OCI-LY3 (cell line): ENCODE data around the gene LYPD1.

Experiments
- H2AFZ ChIP-seq: fragments of 200-600, 300-600 bp; shearing (Covaris generic); 2 replicates; pipeline ENCODE4 v1.6.0; 2014; ENCODE audit warnings: antibody characterized with exemption, low read depth, low read length
- H3K27ac ChIP-seq: fragments of 200-600, 300-600 bp; sonication (generic); 2 replicates; pipeline ENCODE4 v1.5.1; 2014; ENCODE audit warnings: mild to moderate bottlenecking, low read length, moderate library complexity, mixed read lengths
- H3K27me3 ChIP-seq: fragments of 200-600, 300-600 bp; sonication (generic); 2 replicates; pipeline ENCODE4 v1.6.1; 2014; ENCODE audit warnings: low read depth, low read length, mixed read lengths
- H3K36me3 ChIP-seq: fragments of 200-600, 300-600 bp; sonication (generic); replicated peaks from 2 replicates; pipeline ENCODE3; 2014; ENCODE audit warnings: low read depth, low read length, mixed read lengths
- H3K4me1 ChIP-seq: fragments of 300-600, 200-600 bp; sonication (generic); 2 replicates; pipeline ENCODE4 v1.6.1; 2014; ENCODE audit warnings: low read length, mixed read lengths
- H3K4me2 ChIP-seq: fragments of 200-600, 300-600 bp; sonication (generic); 2 replicates; pipeline ENCODE4 v1.6.1; 2014; ENCODE audit warnings: low read length, mixed read lengths
- H3K4me3 ChIP-seq: fragments of 300-600, 200-600 bp; sonication (generic); 2 replicates; pipeline ENCODE4 v1.5.1; 2014; ENCODE audit warnings: antibody characterized with exemption, mild to moderate bottlenecking, low read length, moderate library complexity
- H3K79me2 ChIP-seq: fragments of 300-600, 200-600 bp; shearing (Covaris generic); 2 replicates; pipeline ENCODE4 v1.6.1; 2014; ENCODE audit warnings: mild to moderate bottlenecking, low read length, mixed read lengths
- H3K9ac ChIP-seq: fragments of 300-600, 200-600 bp; shearing (Covaris generic); 2 replicates; pipeline ENCODE4 v1.6.0; 2014; ENCODE audit warnings: mild to moderate bottlenecking, low read length, moderate library complexity
- H3K9me3 ChIP-seq: fragments of 200-600, 300-600 bp; shearing (Covaris generic); 2 replicates; pipeline ENCODE4 v1.6.1; 2014; ENCODE audit warnings: low read length, mixed read lengths; ENCODE audit not compliant: insufficient read depth
- H4K20me1 ChIP-seq: fragments of 200-600, 300-600 bp; sonication (generic); 2 replicates; pipeline ENCODE4 v1.6.1; 2016; ENCODE audit warnings: low read length, mixed read lengths; ENCODE audit not compliant: insufficient read depth
- EZH2phosphoT487 ChIP-seq: fragments of 200-600 bp; shearing (Covaris generic); IDR thresholded peaks from 2 replicates; pipeline ENCODE4 v1.6.1; 2018; ENCODE audit warnings: antibody characterized with exemption, mixed run types, low read depth
- TF ChIP-seq, protein P1 (sequence below): fragments of 200-600, 300-600 bp; sonication (generic); IDR thresholded peaks from 2 replicates; pipeline ENCODE4 v1.5.1; 2014; ENCODE audit warnings: antibody characterized with exemption, low read length, low read depth

The LYPD1 gene

DNA sequence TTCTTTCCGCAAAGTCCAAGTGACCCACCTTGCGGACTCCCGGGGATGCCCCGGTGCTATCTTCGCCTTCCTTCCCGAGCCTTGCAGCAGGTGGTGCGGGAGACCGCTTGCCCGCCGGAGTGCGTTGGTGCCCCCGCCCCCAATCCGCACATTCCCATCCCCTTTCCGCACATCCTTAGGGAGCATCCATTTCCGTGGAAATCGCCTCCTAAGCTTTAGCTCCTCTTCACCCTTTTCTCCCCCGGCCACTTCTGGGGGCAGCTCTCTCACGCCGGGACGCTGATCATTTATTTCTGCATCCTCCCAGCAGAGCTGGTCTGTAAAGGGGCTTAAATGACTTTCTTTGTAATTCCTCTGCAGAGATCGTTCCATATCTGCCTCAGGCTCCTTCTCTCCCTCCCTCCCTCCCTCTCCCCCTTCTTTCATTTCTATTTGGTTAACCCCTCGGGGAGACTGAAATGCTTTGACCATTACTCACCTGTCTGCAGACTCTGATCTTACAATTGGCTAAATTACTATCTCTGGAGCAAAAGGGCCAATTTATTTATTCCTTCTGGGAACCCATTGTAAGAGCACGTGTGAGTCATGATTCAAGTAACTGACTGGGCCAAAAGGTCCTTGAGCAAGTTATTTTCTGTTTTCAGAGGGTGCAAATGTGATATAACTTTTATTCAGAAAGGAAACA, 1.3 kb upstream of the LYPD1 start:
- no peak overlapping the region for H3K27ac ChIP-seq
- TF ChIP-seq, protein P1, sequence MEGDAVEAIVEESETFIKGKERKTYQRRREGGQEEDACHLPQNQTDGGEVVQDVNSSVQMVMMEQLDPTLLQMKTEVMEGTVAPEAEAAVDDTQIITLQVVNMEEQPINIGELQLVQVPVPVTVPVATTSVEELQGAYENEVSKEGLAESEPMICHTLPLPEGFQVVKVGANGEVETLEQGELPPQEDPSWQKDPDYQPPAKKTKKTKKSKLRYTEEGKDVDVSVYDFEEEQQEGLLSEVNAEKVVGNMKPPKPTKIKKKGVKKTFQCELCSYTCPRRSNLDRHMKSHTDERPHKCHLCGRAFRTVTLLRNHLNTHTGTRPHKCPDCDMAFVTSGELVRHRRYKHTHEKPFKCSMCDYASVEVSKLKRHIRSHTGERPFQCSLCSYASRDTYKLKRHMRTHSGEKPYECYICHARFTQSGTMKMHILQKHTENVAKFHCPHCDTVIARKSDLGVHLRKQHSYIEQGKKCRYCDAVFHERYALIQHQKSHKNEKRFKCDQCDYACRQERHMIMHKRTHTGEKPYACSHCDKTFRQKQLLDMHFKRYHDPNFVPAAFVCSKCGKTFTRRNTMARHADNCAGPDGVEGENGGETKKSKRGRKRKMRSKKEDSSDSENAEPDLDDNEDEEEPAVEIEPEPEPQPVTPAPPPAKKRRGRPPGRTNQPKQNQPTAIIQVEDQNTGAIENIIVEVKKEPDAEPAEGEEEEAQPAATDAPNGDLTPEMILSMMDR, result no peak
- TF ChIP-seq EZH2phosphoT487, result no peak
- H3K4me1 ChIP-seq, result no peaks in the 10 kb centered on the region
- no peaks in the 10 kb centered on the region for H3K9me3 ChIP-seq
- H3K36me3 ChIP-seq, result no peaks in the 10 kb centered on the region
- H3K79me2 ChIP-seq, result no peaks in the 10 kb centered on the region
- no peak overlapping the region for H2AFZ ChIP-seq
- H3K4me2 ChIP-seq, result no peak overlapping the region
- no peaks in the 10 kb centered on the region for H4K20me1 ChIP-seq
- H3K4me3 ChIP-seq, result no peak overlapping the region
- no peaks in the 10 kb centered on the region for H3K27me3 ChIP-seq
- H3K9ac ChIP-seq, result no peak overlapping the region

DNA sequence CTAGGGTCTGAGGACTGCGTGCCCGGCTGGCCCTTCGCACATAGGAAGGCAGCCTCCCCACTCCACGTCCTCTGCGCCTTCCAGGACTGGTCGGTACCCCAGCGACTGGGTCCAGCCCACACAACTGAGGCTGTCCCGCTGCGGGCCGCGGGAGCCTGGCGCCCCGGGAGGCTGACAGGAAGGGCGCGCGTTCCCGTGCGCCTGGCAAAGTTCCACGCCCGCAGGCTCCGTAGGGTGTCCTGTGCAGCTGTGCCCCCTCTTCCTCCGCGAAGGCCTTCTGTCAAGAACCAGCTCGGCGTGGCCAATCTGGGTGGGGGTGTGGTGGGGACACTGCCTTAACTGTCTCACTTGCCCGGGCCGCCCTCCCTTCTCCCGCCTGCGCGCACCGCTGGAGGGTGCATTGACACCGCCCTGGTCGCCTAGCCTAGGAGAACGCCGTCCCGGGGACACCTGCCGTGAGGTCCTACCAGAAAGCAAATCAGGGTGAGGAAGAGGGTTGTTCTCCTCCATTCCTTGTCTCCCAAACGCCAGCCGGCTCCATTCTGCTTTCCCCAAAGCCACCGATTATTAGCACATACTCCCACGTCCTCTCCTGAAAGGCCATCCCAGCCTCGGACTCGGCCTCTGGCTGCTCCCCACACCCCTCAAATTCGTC, 618 bp upstream of the LYPD1 start:
- Histone ChIP-seq H4K20me1 (no peaks in the 10 kb centered on the region), H3K4me3 (no peak overlapping the region), H3K79me2 (no peaks in the 10 kb centered on the region), H2AFZ (no peak overlapping the region), H3K27me3 (no peaks in the 10 kb centered on the region), H3K4me1 (no peaks in the 10 kb centered on the region), H3K36me3 (no peaks in the 10 kb centered on the region), H3K9ac (no peak overlapping the region), H3K4me2 (no peak overlapping the region), H3K9me3 (no peaks in the 10 kb centered on the region), H3K27ac (no peak overlapping the region)
- no peak for TF ChIP-seq EZH2phosphoT487
- TF ChIP-seq, protein P1, result no peak

GRCh38 chr2:132668987-132669907, 758 bp downstream of the LYPD1 start:
- no peaks in the 10 kb centered on the region for H3K27me3 ChIP-seq
- H3K36me3 ChIP-seq, result no peaks in the 10 kb centered on the region
- no peaks in the 10 kb centered on the region for H3K4me1 ChIP-seq
- H2AFZ ChIP-seq, result no peak overlapping the region
- no peak overlapping the region for H3K27ac ChIP-seq
- TF ChIP-seq, protein P1, result no peak
- no peak for TF ChIP-seq EZH2phosphoT487
- H3K9me3 ChIP-seq, result no peaks in the 10 kb centered on the region
- H3K9ac ChIP-seq, result no peak overlapping the region
- H3K4me3 ChIP-seq, result no peak overlapping the region
- H3K79me2 ChIP-seq, result no peaks in the 10 kb centered on the region
- H3K4me2 ChIP-seq, result no peak overlapping the region
- H4K20me1 ChIP-seq, result no peaks in the 10 kb centered on the region

- Histone ChIP-seq H3K9me3 (no peaks in the 10 kb centered on the region), H3K4me3 (no peak overlapping the region), H4K20me1 (no peaks in the 10 kb centered on the region), H3K4me1 (no peaks in the 10 kb centered on the region), H3K36me3 (no peaks in the 10 kb centered on the region), H3K27me3 (no peaks in the 10 kb centered on the region), H3K79me2 (no peaks in the 10 kb centered on the region), H3K9ac (no peak overlapping the region), H2AFZ (no peak overlapping the region), H3K27ac (no peak overlapping the region), H3K4me2 (no peak overlapping the region)
- TF ChIP-seq, protein P1, result no peak
- no peak for TF ChIP-seq EZH2phosphoT487
Measured at GRCh38 chr2:132668189-132668823, 1.7 kb downstream of the LYPD1 start.
